ENCODE results near the gene CDK18. TPM values are rescaled to one million over a fixed set of nuclear protein-coding genes. Genes with fewer than 3 reads are reported as not detected.

Gene CDK18
- total RNA-seq, 1 donor from 2014 or later = 179 TPM

- TF ChIP-seq CTCF (IDR thresholded peaks at IDR 0.05; ENCODE audit: borderline replicate concordance) = no peak
- intact Hi-C loops (cut with micrococcal nuclease) = no loop called here
- H3K36me3 ChIP-seq = no peaks in the 10 kb centered on the region
- peaks cover 48% of the 10 kb centered on the region for H3K27me3 ChIP-seq (ENCODE audit: low read depth)
- no peaks in the 10 kb centered on the region for H3K9me3 ChIP-seq (replicated peaks)
- no peak overlapping the region for H3K27ac ChIP-seq (replicated peaks)
- peaks cover 18% of the 10 kb centered on the region for H3K4me1 ChIP-seq
- DNase-seq = no peak
- no peak overlapping the region for H3K4me3 ChIP-seq
Measured at GRCh38 chr1:205578780-205579571, 74.5 kb downstream of the CDK18 start.

- no peak for TF ChIP-seq CTCF (IDR thresholded peaks at IDR 0.05; ENCODE audit: borderline replicate concordance)
- Histone ChIP-seq H3K4me1 (peaks cover 18% of the 10 kb centered on the region), H3K27ac (replicated peaks) (no peak overlapping the region), H3K27me3 (ENCODE audit: low read depth) (peaks cover 48% of the 10 kb centered on the region), H3K4me3 (no peak overlapping the region), H3K9me3 (replicated peaks) (no peaks in the 10 kb centered on the region), H3K36me3 (no peaks in the 10 kb centered on the region)
- DNase-seq = no peak
- intact Hi-C loops (cut with micrococcal nuclease) = no loop called here
Measured at GRCh38 chr1:205579711-205580110, 75.2 kb downstream of the CDK18 start.

GRCh38 chr1:205580140-205580922 is 75.9 kb downstream of the CDK18 start:
- DNase-seq = no peak
- Histone ChIP-seq H3K27ac (replicated peaks) (no peak overlapping the region), H3K4me3 (no peak overlapping the region), H3K4me1 (peaks cover 18% of the 10 kb centered on the region), H3K9me3 (replicated peaks) (no peaks in the 10 kb centered on the region), H3K36me3 (no peaks in the 10 kb centered on the region), H3K27me3 (ENCODE audit: low read depth) (peaks cover 48% of the 10 kb centered on the region)
- intact Hi-C loops (cut with micrococcal nuclease) = no loop called here
- no peak for TF ChIP-seq CTCF (IDR thresholded peaks at IDR 0.05; ENCODE audit: borderline replicate concordance)

GRCh38 chr1:205580923-205581180 is 76.4 kb downstream of the CDK18 start:
- Histone ChIP-seq H3K9me3 (replicated peaks) (no peaks in the 10 kb centered on the region), H3K36me3 (no peaks in the 10 kb centered on the region), H3K4me3 (no peak overlapping the region), H3K27ac (replicated peaks) (no peak overlapping the region), H3K27me3 (ENCODE audit: low read depth) (peaks cover 48% of the 10 kb centered on the region), H3K4me1 (peaks cover 18% of the 10 kb centered on the region)
- no peak for DNase-seq
- no peak for TF ChIP-seq CTCF (IDR thresholded peaks at IDR 0.05; ENCODE audit: borderline replicate concordance)
- intact Hi-C loops (cut with micrococcal nuclease) = no loop called here

- Histone ChIP-seq H3K9me3 (replicated peaks) (no peaks in the 10 kb centered on the region), H3K36me3 (no peaks in the 10 kb centered on the region), H3K27me3 (ENCODE audit: low read depth) (peaks cover 43% of the 10 kb centered on the region), H3K4me3 (no peak overlapping the region), H3K4me1 (peaks cover 18% of the 10 kb centered on the region), H3K27ac (replicated peaks) (peak overlapping the region; percentile 64)
- intact Hi-C loops (cut with micrococcal nuclease) = no loop called here
- TF ChIP-seq CTCF (IDR thresholded peaks at IDR 0.05; ENCODE audit: borderline replicate concordance) = no peak
- DNase-seq = no peak
Measured at GRCh38 chr1:205581321-205581980, 77.0 kb downstream of the CDK18 start.
